HL-60/S4 (cell line): ENCODE data around the gene SPPL2C.

ENCODE experiments used
- in situ Hi-C: fragments of 300-500 bp; cut with MboI; formaldehyde crosslinking; loops from 2 replicates; pipeline ENCODE4 v1.14.3; 2022; ENCODE audit warnings: low sequenced_read_pairs

Gene SPPL2C

DNA sequence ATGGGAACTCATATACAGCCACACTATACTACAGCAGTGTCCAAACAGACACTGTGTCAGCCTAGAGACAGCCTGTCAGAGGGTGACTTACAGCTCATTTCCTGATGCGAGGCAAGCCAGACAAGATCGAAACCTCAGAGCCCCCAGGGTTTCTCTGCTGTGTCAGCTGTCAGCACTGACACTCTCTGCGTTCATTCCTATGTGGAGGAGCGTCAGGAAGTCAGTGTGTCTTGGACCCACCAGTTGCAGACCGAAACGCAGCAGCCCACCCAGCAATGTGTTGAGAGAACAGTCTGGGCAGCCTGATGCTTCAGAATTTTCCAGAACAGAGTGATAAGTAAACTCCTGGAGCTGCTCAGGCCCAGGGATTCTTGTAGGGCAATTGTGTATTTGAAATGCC, 29.0 kb downstream of the SPPL2C start:
- in situ Hi-C loops: no loop called here

DNA sequence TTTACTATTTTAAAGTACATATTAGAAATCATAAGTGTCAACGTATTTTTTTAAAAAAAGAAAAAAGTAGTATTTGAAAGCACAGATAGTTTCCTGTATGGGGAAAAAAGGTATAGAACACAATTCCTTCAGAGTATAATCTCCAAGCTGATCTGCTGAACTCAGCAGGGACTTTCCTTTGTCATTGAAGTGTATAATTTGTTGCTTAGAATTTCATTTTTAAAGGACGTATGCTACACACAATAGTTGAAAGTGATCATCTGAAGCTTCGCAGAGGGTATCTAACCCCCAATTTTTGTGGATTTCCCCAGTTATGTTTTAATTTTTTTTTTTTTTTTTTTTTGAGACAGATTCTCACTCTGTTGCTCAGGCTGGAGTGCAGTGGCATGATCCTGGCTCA, 29.5 kb downstream of the SPPL2C start:
- in situ Hi-C loops: no loop called here

- in situ Hi-C loops: no loop called here
Observed at GRCh38 chr17:45876539-45876938, 31.9 kb downstream of the SPPL2C start.

DNA sequence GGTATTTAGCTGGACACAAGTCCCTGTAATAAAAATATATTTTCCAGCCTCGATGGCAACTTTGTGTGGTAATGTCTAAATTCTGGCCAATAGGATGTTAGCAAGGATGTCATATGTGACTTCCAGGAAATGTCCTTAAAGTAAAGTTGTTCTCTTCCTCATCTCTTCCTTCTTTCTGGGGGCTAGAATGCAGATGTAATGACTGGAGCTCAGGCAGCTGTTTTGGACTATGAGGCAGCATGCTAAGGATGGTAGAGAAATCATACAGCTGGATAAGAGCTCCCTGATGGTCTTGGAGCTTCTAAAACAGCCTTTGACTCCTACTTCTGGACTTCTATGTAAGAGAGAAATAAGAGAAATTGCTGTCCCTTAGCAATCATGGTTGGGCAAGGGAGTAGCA, 32.8 kb downstream of the SPPL2C start:
- in situ Hi-C loops: no loop called here

GRCh38 chr17:45883063-45883462, 38.4 kb downstream of the SPPL2C start:
- in situ Hi-C loops: no loop called here

DNA sequence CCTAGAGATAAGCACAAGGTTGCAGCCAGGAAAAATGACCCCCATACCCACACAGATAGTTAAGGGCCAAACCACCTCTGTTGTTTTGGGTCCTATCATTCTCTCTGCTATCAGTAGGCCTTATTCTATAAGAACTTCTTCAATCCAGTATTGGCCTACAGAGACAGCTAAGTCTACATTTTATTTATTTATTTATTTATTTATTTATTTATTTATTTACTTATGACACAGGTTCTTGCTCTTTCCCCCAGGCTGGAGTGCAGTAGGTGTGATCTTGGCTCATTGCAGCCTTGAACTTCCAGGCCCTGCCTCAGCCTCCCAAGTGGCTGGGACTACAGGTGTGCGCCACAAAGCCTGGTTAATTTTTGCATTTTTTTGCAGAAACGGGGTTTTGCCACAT, 42.2 kb downstream of the SPPL2C start:
- in situ Hi-C loops: no loop called here

GRCh38 chr17:45888392-45888791, 43.7 kb downstream of the SPPL2C start:
- in situ Hi-C loops: no loop called here

GRCh38 chr17:45889579-45889978, 44.9 kb downstream of the SPPL2C start:
- in situ Hi-C loops: no loop called here

GRCh38 chr17:45893725-45894021, 49.0 kb downstream of the SPPL2C start:
- in situ Hi-C loops: no loop called here

GRCh38 chr17:45894022-45894784, 49.5 kb downstream of the SPPL2C start, which contains the start of gene MAPT:
Gene MAPT, plus strand, starts transcription at chr17:45894554. Its CDS starts 67,784 bp downstream, at chr17:45962338.
- in situ Hi-C loops: no loop called here

- in situ Hi-C loops: no loop called here
Observed at GRCh38 chr17:45895304-45895968, 50.8 kb downstream of the SPPL2C start.

DNA sequence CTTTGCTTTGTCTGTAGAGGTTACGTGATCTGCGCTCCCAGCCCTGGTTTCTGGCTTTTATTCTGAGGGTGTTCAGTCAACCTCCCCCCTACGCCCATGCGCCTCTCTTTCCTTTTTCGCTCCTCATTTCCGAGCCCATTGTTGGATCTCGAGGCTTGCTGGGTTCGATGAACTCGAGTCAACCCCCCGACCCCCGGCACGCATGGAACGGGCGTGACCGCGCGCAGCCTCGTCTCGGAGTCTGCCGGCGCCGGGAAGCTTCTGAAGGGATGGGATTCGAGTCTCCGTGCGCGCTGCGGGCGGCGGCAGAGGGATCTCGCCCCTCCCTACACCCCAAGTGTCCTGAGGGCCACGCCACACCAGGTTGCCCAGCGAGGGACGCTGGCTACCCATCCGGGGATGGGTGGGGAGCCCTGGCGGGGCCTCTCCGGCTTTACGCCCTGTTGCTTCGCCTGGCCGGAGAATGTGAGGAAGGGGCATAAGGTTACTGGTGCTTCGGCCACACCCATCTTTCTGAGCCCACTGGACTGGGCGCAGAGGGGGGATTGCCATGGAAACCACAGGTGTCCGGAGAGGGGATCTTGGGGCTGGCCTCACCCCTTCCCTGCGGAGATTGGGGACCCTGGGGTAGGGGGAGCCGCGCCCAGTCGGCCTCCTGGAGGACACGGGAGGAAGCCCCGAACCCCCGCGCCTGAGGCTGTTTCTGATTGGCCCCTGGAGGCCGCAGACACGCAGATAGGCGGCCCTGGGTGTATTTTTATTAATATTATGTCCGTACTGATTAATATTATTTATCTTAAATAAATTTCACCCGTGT, 51.5 kb downstream of the SPPL2C start:
- in situ Hi-C loops: no loop called here
